ENCODE results near the gene TRIP12.
"Not testable (repeated sequence)": the region's sequence is repeated elsewhere in the genome, so short reads cannot be mapped to it uniquely, and the experiment has no call there.

The TRIP12 gene

DNA sequence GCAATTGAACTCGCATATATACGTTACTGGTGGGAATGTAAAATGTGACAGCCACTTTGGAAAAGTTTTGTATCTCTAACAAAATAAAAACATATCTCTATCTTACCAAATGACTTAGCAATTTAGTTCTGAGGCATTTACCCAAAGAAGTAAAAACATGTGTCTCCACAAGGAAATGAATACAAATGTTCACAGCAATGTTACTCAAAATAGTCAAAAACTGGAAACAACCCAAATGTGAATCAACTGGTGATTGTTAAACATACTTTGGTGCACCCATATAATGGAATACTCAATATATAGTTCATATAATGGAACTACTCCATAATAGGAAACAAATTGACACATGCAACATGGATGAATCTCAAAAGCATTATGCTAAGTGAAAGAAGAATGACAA, 137.0 kb downstream of the TRIP12 start:
- no peak for DNase-seq (ENCODE audit: low read depth in 1 of 2, low spot score in 1 of 2)
- TF ChIP-seq JUND (IDR thresholded peaks at IDR 0.05; ENCODE audit: low read depth), result no peak
- in situ Hi-C loops (cut with HindIII; ENCODE audit: low pct_unique_long_range_greater_than_20kb, low sequenced_read_pairs), result no loop called here

- DNase-seq (ENCODE audit: low read depth in 1 of 2, low spot score in 1 of 2), result no peak
- no peak for TF ChIP-seq JUND (IDR thresholded peaks at IDR 0.05; ENCODE audit: low read depth)
- in situ Hi-C loops (cut with HindIII; ENCODE audit: low pct_unique_long_range_greater_than_20kb, low sequenced_read_pairs), result no loop called here
Measured at GRCh38 chr2:229783108-229783721, 138.6 kb downstream of the TRIP12 start.

- DNase-seq (ENCODE audit: low read depth in 1 of 2, low spot score in 1 of 2), result peak; percentile 9 to 37
- TF ChIP-seq JUND (IDR thresholded peaks at IDR 0.05; ENCODE audit: low read depth), result no peak
- in situ Hi-C loops (cut with HindIII; ENCODE audit: low pct_unique_long_range_greater_than_20kb, low sequenced_read_pairs), result no loop called here
Measured at GRCh38 chr2:229780856-229781773, 140.7 kb downstream of the TRIP12 start.

DNA sequence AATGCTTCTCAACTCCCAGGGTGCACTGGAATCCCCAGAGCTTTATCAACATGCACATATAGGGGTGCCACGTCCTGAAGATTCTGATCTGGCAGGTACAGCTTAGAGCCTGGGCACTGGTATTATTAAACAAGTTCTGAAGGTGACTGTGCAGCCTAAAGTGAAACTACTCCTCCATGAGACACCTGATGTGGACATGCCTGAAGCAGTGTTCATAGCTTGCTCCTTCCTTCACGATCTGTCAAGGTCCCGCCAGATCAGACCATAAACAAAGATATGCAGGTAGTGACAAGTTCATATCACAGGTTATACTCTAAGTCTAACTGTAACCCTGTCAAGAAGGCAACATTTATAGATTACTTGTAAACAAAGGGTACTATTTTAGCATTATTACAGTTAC, 142.2 kb downstream of the TRIP12 start:
- no peak for DNase-seq (ENCODE audit: low read depth in 1 of 2, low spot score in 1 of 2)
- in situ Hi-C loops (cut with HindIII; ENCODE audit: low pct_unique_long_range_greater_than_20kb, low sequenced_read_pairs), result no loop called here
- no peak for TF ChIP-seq JUND (IDR thresholded peaks at IDR 0.05; ENCODE audit: low read depth)

GRCh38 chr2:229777716-229778115, 144.1 kb downstream of the TRIP12 start:
- TF ChIP-seq JUND (IDR thresholded peaks at IDR 0.05; ENCODE audit: low read depth), result no peak
- in situ Hi-C loops (cut with HindIII; ENCODE audit: low pct_unique_long_range_greater_than_20kb, low sequenced_read_pairs), result no loop called here
- no peak for DNase-seq (ENCODE audit: low read depth in 1 of 2, low spot score in 1 of 2)

GRCh38 chr2:229775614-229776313, 146.0 kb downstream of the TRIP12 start:
- TF ChIP-seq JUND (IDR thresholded peaks at IDR 0.05; ENCODE audit: low read depth), result no peak
- DNase-seq (ENCODE audit: low read depth in 1 of 2, low spot score in 1 of 2), result no peak
- in situ Hi-C loops (cut with HindIII; ENCODE audit: low pct_unique_long_range_greater_than_20kb, low sequenced_read_pairs), result no loop called here

- in situ Hi-C loops (cut with HindIII; ENCODE audit: low pct_unique_long_range_greater_than_20kb, low sequenced_read_pairs), result no loop called here
- DNase-seq (ENCODE audit: low read depth in 1 of 2, low spot score in 1 of 2), result no peak
- TF ChIP-seq JUND (IDR thresholded peaks at IDR 0.05; ENCODE audit: low read depth), result no peak
Measured at GRCh38 chr2:229774237-229774636, 147.6 kb downstream of the TRIP12 start.

DNA sequence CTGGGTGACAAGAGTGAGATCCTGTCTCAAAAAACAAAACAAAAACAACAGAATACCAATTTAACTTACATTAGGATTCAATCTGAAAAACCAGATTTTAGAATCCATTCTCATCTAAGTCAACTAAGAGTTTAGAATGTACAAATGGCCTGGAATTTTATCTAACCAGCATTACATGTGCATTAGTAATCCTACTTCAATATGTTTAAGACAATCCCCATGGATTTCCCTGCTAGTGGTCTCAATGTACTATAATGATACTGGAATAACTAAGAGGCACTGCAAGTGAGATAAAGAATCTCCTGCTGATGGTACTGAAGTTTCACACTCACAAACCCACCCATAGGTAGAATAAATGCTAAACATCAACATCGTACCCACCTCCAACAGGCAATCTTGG, 153.6 kb downstream of the TRIP12 start:
- no peak for TF ChIP-seq JUND (IDR thresholded peaks at IDR 0.05; ENCODE audit: low read depth)
- in situ Hi-C loops (cut with HindIII; ENCODE audit: low pct_unique_long_range_greater_than_20kb, low sequenced_read_pairs), result no loop called here
- DNase-seq (ENCODE audit: low read depth in 1 of 2, low spot score in 1 of 2), result no peak

- TF ChIP-seq JUND (IDR thresholded peaks at IDR 0.05; ENCODE audit: low read depth), result no peak
- in situ Hi-C loops (cut with HindIII; ENCODE audit: low pct_unique_long_range_greater_than_20kb, low sequenced_read_pairs), result no loop called here
- no peak for DNase-seq (ENCODE audit: low read depth in 1 of 2, low spot score in 1 of 2)
Measured at GRCh38 chr2:229765721-229766120, 156.1 kb downstream of the TRIP12 start.

DNA sequence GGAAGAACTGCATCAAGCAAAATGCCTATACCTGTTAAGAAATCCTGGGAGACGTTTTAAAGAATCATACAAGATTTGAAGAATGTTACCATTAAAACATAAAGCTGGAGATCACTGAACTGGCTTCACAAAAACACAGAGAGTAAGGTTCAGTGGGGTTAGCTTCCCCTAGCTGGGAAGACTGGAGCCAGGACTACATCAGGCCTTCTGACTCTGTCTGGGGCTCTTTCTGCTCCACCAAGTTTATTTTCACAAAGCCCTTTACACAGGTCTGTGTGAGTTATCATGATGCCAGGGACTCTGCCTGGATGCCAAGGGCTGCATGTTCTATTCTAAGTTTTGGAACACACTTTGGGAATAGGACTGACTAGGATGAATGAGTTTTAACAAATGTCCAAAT, 160.1 kb downstream of the TRIP12 start:
- in situ Hi-C loops (cut with HindIII; ENCODE audit: low pct_unique_long_range_greater_than_20kb, low sequenced_read_pairs), result no loop called here
- no peak for TF ChIP-seq JUND (IDR thresholded peaks at IDR 0.05; ENCODE audit: low read depth)
- no peak for DNase-seq (ENCODE audit: low read depth in 1 of 2, low spot score in 1 of 2)

GRCh38 chr2:229757462-229757861, 164.3 kb downstream of the TRIP12 start:
- DNase-seq (ENCODE audit: low read depth in 1 of 2, low spot score in 1 of 2); in situ Hi-C loops (cut with HindIII; ENCODE audit: low pct_unique_long_range_greater_than_20kb, low sequenced_read_pairs): not testable (repeated sequence)

DNA sequence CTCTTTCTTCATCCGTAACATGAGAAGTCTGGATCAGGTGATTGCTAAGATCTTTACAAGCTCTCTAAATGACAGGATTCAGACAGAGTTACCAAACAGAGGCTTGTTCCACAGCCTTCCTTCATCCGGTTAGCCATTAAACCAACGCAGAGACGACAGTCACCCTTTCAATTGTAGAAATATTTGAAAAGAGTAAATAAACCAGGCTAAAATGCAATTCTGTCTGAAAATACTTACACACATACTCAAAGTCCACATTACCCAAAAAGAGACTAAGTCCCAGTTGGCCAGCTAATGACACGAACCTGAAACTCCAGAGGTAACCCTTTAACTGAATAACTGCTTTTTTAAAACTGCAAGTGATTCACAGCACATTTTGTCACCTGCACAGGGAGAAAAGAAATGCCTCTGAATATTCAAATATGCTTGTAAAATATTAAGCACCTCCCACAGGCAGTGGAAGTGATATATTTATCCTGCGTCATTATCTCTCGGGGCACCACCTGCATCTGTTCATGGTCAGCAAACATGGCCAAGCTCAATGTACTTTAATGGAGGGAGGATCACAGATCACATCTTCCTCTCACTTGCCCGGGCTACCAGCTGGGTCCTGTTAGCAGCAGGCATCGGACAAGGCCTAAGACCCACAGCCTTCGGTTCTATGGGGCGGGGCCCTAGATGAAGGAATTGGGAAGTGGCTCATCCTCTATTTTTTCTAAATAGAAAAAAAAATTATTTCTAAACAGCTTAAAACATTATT, 168.7 kb downstream of the TRIP12 start:
- DNase-seq (ENCODE audit: low read depth in 1 of 2, low spot score in 1 of 2), result no peak
- TF ChIP-seq JUND (IDR thresholded peaks at IDR 0.05; ENCODE audit: low read depth), result no peak
- in situ Hi-C loops (cut with HindIII; ENCODE audit: low pct_unique_long_range_greater_than_20kb, low sequenced_read_pairs), result no loop called here
